NCI-H748 (cell line): ENCODE data around the gene ZRANB1.
"Not testable (repeated sequence)": the region's sequence is repeated elsewhere in the genome, so short reads cannot be mapped to it uniquely, and the experiment has no call there.

Source experiments
- DNase-seq: peaks from one replicate; lab custom pipeline; 2025; ENCODE audit not compliant: unreplicated experiment; lab: John Stamatoyannopoulos, UW

ZRANB1 gene

GRCh38 chr10:124941823-124942222 lies at the start of gene ZRANB1:
ZRANB1 (plus strand) TSS chr10:124942123; CDS start chr10:124942494, 371 bp downstream.
- no peak for DNase-seq

- no peak for DNase-seq
These were observed 49.0 kb upstream of the ZRANB1 start for GRCh38 chr10:124892905-124893304.

GRCh38 chr10:124894569-124895215 lies 47.2 kb upstream of the ZRANB1 start:
- no peak for DNase-seq

GRCh38 chr10:124896751-124897150 lies 45.2 kb upstream of the ZRANB1 start:
- DNase-seq, result no peak

- DNase-seq, result no peak
These were observed 43.5 kb upstream of the ZRANB1 start for GRCh38 chr10:124898471-124898870.

- DNase-seq, result no peak
These were observed 42.8 kb upstream of the ZRANB1 start for GRCh38 chr10:124899151-124899550.

GRCh38 chr10:124902462-124902861 lies 39.5 kb upstream of the ZRANB1 start:
- no peak for DNase-seq

- DNase-seq, result no peak
These were observed 38.8 kb upstream of the ZRANB1 start for GRCh38 chr10:124903111-124903510.

- no peak for DNase-seq
These were observed 37.1 kb upstream of the ZRANB1 start for GRCh38 chr10:124904796-124905195.

- no peak for DNase-seq
These were observed 35.3 kb upstream of the ZRANB1 start for GRCh38 chr10:124906551-124907001.

GRCh38 chr10:124909563-124909962 lies 32.4 kb upstream of the ZRANB1 start:
- no peak for DNase-seq

GRCh38 chr10:124911124-124912067 lies 30.5 kb upstream of the ZRANB1 start:
- no peak for DNase-seq

- DNase-seq, result no peak
These were observed 29.6 kb upstream of the ZRANB1 start for GRCh38 chr10:124912101-124912886.

GRCh38 chr10:124913167-124913566 lies 28.8 kb upstream of the ZRANB1 start:
- DNase-seq, result no peak

- not testable (repeated sequence) for DNase-seq
These were observed 27.5 kb upstream of the ZRANB1 start for GRCh38 chr10:124914398-124914797.

- DNase-seq, result peak; percentile 29
These were observed 25.8 kb upstream of the ZRANB1 start for GRCh38 chr10:124916098-124916584.

GRCh38 chr10:124916585-124917427 lies 25.1 kb upstream of the ZRANB1 start:
- DNase-seq, result peak; percentile 94

GRCh38 chr10:124917428-124918190 lies 24.3 kb upstream of the ZRANB1 start:
- DNase-seq, result peak; percentile 38

- DNase-seq, result no peak
These were observed 23.6 kb upstream of the ZRANB1 start for GRCh38 chr10:124918191-124918830.
